CD4-positive, alpha-beta T cell treated with Interferon gamma for 1 hour (primary cell): ENCODE results near the gene HLCS.

Experiments used
- DNase-seq: peaks from one replicate; pipeline ENCODE4 v3.0.0-alpha.2; 2020

HLCS gene

DNA sequence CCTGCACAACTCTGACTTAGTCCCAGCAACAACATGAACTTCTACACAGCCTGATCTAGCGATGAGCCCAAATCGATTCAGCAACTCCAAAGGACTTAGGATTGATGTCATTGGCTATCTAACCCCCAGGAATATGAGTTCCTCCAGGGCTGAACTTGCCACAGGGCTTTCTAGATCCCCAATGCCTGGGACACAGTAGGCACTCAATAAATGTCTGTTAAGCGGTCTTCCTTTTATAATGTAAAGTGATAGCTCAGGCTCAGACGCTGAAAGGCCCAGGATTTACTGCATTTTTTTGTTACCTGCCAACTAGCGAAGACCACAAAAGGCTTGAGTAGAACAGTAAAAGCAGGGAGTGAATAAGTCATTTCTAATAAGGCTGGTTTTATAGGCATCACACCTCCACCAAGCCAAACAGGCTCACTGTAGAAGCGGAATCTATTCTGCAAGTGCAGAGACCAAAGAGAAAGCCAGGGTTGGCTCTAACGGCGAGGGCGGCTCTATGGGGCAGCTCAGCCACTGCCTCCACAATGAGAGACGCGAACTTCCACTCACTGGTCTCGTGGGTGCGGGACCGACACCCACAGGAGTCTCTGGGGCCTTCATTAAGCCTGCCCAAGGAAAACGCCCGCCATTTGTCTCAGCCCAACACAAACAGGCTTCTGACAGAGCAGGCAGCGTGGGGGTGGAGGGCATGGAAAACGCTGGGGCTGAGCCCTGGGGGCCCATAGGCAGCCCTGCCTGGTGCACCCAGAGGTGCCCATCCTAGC is 52.0 kb downstream of the HLCS start:
- DNase-seq: no peak

GRCh38 chr21:36913247-36914169 is 53.0 kb downstream of the HLCS start:
- DNase-seq: no peak

GRCh38 chr21:36910581-36911307 is 55.7 kb downstream of the HLCS start:
- no peak for DNase-seq

DNA sequence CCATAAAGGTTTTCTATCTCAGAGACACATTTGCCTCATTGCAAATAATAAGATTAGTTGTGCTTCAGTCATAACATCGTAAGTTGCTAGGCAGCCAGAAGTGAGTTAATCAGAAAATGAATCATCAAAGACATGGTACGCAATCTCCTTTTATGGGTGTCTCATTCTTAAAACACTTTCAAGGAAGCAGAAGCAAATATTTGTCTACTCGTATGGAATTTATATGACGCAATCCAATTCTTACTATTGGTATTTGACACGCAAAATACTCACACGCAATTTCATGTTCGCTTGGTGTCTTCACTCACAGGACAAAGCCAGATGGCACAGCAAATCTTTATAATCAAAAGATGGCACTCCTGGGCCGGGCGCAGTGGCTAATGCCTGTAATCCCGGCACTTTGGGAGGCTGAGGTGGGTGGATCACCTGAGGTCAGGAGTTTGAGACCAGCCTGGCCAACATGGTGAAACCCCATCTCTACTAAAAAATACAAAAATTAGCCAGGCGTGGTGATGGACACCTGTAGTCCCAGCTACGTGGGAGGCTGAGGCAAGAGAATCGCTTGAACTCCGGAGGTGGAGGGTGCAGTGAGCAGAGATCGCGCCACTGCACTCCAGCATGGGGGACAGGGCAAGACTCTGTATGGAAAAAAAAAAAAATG is 56.4 kb downstream of the HLCS start:
- no peak for DNase-seq

DNA sequence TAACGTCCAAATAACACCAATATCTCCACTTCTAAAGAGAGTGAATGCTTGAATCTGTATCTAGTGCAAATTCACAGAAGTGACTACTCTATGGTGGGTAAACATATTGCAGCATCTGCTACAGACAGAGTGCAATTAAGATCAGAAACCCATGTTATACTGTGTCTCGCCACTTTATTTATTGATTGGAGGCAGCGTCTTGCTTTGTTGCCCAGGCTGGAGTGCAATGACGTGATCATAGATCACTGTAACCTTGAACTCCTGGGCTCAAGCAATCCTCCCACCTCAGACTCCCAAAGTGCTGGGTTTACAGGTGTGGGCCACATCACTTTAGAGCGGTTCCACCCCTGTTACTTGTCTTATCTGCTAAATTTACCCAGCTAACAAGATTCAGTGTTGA is 57.0 kb downstream of the HLCS start:
- no peak for DNase-seq

GRCh38 chr21:36908260-36908908 is 58.1 kb downstream of the HLCS start:
- DNase-seq: no peak

DNA sequence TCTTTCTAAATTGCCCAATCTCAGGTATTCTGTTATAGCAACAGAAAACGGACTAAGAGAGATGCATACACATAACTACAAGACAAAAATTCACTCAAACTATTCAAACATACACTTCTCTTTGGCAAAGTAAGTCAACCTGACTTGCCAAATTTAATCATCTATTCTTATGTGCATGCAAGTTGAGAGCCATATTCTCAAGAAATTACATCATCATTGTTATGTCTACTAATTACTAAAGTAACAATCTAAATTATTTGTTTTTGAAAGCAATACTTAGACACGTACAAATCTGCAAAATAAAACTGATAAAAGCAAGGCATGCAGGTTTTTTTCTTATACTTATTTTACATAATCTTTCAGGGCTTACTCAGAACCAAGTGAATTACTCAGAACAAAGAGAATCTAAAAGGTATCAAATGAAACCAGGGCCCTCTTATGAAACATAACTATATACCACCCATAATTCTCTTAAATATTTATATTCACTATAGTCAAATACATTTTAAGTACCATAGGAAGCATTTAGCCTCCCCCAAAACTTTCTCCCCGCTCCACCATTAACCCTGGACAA is 62.3 kb downstream of the HLCS start:
- DNase-seq: no peak

- no peak for DNase-seq
These were observed 63.7 kb downstream of the HLCS start for GRCh38 chr21:36902793-36903192.

DNA sequence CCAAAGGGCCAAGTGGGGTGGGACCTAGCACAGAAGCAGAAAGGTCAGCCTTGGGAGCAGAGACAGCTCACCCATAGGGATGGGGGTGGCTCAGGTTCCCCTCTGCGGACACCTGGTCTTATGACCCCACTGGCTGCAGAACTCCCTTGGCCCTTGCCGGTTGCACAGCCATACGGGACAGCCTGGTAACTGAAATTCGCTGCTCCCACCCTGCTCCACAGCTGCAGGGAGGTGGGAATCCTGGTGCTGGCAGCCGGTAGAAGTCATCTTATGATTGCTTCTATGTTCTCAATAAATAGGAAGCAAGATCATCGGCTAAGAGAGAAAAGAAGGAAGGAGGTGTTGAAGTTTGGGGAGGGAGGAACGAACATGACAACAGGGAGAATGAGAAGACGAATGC is 64.1 kb downstream of the HLCS start:
- DNase-seq: no peak

DNA sequence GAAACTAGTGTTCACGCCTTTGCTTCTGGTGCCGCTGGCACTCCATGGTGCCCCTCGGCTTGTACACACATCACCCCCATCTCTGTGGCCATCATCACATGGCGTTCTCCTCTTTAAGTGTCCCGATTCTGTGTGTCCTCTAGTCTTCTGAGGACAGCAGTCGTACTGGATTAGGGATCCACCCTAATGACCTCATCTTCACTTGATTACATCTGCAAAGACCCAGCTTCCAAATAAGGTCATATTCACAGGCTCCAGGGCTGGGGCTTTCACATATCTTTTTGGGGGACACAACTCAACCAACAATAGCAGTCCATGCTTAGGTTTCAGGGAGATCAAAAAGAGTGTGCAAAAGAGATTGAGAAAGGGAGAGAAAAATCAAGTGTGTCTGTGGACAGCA is 64.9 kb downstream of the HLCS start:
- DNase-seq: no peak

- no peak for DNase-seq
These were observed 72.9 kb downstream of the HLCS start for GRCh38 chr21:36893581-36893980.

DNA sequence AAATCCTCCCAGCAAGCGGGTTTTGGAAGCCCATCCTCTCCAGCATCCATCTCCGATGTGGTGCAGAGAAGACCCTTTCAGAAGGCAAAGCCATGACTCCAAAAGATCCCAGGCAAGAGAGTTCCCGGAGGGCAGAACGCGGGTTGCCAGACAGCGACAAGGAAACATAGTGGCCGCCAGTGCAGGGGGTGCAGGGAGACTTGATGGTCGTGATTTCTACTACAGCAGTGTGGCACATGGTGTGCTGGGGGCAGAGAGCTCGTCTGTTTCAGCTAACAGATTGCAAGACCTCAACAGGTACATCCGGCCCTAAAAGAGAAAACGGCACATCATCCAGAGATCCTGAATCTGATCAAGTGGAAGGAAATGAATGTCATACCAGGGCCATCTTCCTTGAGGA is 74.3 kb downstream of the HLCS start:
- DNase-seq: no peak

DNA sequence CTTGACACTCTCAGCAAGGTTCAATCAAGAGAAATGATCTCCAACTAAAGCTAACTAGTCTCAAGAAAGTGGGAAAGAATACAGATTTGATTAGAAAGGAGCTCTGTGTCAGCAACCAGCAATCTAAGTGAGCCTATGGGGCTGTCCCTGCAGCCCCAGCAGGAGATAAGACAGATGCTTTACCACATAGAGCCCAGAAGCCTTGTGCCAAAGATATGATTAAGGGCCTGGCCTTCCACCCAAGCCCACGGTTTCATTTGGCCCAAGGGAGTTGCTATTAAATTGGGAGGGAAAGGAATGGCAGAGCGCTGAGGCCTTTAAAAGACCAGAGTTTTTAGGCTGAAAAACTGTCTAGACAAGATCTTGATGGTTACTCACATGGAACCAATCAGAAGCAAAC is 74.8 kb downstream of the HLCS start:
- no peak for DNase-seq

- DNase-seq: no peak
These were observed 75.3 kb downstream of the HLCS start for GRCh38 chr21:36891121-36891520.

- no peak for DNase-seq
These were observed 76.4 kb downstream of the HLCS start for GRCh38 chr21:36890086-36890485.

GRCh38 chr21:36889401-36889800 is 77.1 kb downstream of the HLCS start:
- no peak for DNase-seq

DNA sequence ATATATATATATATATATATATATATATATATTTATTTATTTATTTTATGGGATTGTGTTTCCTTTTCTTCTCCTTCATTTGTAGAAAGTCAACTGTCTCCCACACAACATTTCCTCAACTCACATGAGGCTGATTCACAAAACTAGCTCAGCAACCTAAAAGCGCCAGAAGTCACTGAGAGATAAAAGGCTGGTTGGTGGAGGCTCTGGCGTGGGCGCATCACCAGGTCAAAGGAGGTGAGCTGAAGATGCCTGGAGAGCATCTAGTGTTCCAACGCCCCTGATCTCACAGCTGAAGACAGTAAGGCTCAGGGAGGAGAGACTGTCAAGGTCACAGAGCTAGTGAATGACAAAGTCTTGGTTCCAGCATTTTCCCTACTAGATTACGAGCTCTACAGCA is 78.0 kb downstream of the HLCS start:
- no peak for DNase-seq

GRCh38 chr21:36887963-36888362 is 78.5 kb downstream of the HLCS start:
- no peak for DNase-seq

GRCh38 chr21:36883532-36884486 is 82.7 kb downstream of the HLCS start:
- DNase-seq: no peak

DNA sequence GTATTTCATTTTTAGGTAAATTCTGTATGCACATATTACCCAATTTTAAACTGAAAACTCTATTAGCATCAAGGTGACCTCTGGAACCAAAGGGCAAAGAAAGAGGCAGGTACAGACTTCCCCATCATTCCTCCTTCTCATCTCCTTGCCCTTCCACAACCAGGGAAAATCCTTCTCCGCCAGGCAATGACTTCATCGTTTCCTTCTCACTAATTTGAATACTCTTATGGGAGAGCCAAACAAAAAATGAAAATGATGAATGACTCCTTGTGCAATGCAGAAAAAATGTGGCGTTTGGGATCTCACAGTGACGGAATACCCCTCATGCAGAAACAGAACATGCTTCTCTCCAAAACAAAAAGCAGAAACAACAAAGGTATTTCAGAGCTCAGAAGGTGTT is 83.7 kb downstream of the HLCS start:
- no peak for DNase-seq

DNA sequence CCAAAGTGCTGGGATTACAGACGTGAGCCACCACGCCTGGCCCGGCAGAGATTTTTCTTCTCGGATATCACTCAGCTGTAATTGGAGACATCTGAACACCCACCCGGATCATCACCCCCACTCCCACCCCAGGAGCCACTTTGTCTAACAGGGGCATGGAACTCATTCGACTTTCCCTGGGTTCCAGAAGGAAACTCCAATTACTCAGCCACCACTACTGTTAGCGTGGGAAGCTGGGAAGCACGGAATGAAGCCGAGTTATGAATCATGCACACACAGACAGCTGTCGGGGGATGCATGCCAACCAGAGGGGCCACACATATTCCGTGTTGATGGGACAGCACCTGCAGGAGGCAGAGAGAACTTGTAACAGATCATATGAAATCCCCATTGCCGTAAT is 85.2 kb downstream of the HLCS start:
- DNase-seq: no peak
